ENCODE measurements around the gene KRTAP4-11.

DNA sequence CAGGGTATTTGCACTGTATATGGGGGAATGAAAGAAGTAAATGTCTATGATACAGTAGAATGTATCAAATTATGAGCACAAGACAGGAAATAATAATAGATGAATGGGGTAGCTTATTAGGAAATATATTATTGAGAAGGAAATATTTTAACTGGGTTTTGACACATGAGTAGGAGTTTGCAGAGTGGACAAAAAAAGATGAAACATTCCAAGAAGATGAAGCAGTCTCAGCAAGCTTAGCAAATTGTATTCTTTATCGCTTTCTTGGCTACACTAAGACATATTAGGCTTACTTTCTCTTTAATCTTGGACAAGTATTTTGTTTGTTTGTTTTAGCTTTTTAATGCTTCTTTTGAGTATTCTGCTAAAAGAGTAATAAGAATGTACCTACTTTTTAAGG, 14.3 kb downstream of the KRTAP4-11 start:
- TF ChIP-seq, protein P1, sequence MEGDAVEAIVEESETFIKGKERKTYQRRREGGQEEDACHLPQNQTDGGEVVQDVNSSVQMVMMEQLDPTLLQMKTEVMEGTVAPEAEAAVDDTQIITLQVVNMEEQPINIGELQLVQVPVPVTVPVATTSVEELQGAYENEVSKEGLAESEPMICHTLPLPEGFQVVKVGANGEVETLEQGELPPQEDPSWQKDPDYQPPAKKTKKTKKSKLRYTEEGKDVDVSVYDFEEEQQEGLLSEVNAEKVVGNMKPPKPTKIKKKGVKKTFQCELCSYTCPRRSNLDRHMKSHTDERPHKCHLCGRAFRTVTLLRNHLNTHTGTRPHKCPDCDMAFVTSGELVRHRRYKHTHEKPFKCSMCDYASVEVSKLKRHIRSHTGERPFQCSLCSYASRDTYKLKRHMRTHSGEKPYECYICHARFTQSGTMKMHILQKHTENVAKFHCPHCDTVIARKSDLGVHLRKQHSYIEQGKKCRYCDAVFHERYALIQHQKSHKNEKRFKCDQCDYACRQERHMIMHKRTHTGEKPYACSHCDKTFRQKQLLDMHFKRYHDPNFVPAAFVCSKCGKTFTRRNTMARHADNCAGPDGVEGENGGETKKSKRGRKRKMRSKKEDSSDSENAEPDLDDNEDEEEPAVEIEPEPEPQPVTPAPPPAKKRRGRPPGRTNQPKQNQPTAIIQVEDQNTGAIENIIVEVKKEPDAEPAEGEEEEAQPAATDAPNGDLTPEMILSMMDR (IDR thresholded peaks at IDR 0.05; ENCODE audit: low read depth, low read length), result no peak
- TF ChIP-seq POLR2A (IDR thresholded peaks at IDR 0.05; ENCODE audit: extremely low read depth, insufficient read length), result no peak
- TF ChIP-seq, protein P2, sequence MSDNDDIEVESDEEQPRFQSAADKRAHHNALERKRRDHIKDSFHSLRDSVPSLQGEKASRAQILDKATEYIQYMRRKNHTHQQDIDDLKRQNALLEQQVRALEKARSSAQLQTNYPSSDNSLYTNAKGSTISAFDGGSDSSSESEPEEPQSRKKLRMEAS (IDR thresholded peaks at IDR 0.05; ENCODE audit: low read depth, low read length), result no peak
- TF ChIP-seq MYC (IDR thresholded peaks at IDR 0.05; ENCODE audit: low read depth, low read length), result no peak
